ENCODE results near the gene PRELP.

PRELP gene

GRCh38 chr1:203534012-203534411, 58.4 kb downstream of the PRELP start:
- TF ChIP-seq ZNF8 (CRISPR knock-in tag; IDR thresholded peaks at IDR 0.05): no peak
- no peak for TF ChIP-seq POU6F1 (CRISPR knock-in tag; IDR thresholded peaks at IDR 0.05; ENCODE audit: borderline replicate concordance, low read depth)
- ATAC-seq: no peak

- TF ChIP-seq TCF4 (CRISPR knock-in tag; IDR thresholded peaks at IDR 0.05; ENCODE audit: borderline replicate concordance) (no peak), RARB (CRISPR knock-in tag; IDR thresholded peaks at IDR 0.05) (peak; percentile 90; the same call in 1 of the 2 replicates), POU6F1 (CRISPR knock-in tag; IDR thresholded peaks at IDR 0.05; ENCODE audit: borderline replicate concordance, low read depth) (peak; percentile 76; the same call in 1 of the 2 replicates), PATZ1 (CRISPR knock-in tag; IDR thresholded peaks at IDR 0.05; ENCODE audit: borderline replicate concordance) (peak; percentile 62; the same call in 1 of the 2 replicates), ZNF565 (CRISPR knock-in tag; conservative IDR thresholded peaks at IDR 0.05; ENCODE audit: low read depth) (no peak), ZC3H10 (CRISPR knock-in tag; IDR thresholded peaks at IDR 0.05) (peak; percentile 93), BACH2 (CRISPR knock-in tag; IDR thresholded peaks at IDR 0.05; ENCODE audit: borderline replicate concordance) (no peak), TOX (CRISPR knock-in tag; IDR thresholded peaks at IDR 0.05; ENCODE audit: borderline replicate concordance) (peak; percentile 97)
- ATAC-seq: peak; percentile 93
Observed at GRCh38 chr1:203534526-203534925, 58.9 kb downstream of the PRELP start.

- ATAC-seq: peak; percentile 32
- TF ChIP-seq ZFP3 (CRISPR knock-in tag; IDR thresholded peaks at IDR 0.05) (no peak), CSDC2 (CRISPR knock-in tag; IDR thresholded peaks at IDR 0.05) (no peak), ZNF565 (CRISPR knock-in tag; conservative IDR thresholded peaks at IDR 0.05; ENCODE audit: low read depth) (no peak), ESRRG (CRISPR knock-in tag; IDR thresholded peaks at IDR 0.05) (no peak), ZNF8 (CRISPR knock-in tag; IDR thresholded peaks at IDR 0.05) (no peak), POU6F1 (CRISPR knock-in tag; IDR thresholded peaks at IDR 0.05; ENCODE audit: borderline replicate concordance, low read depth) (no peak), CREB5 (CRISPR knock-in tag; IDR thresholded peaks at IDR 0.05; ENCODE audit: low read depth) (no peak), TSHZ2 (CRISPR knock-in tag; IDR thresholded peaks at IDR 0.05) (no peak), ZC3H10 (CRISPR knock-in tag; IDR thresholded peaks at IDR 0.05) (no peak), ZNF70 (CRISPR knock-in tag; IDR thresholded peaks at IDR 0.05) (no peak), ZFP30 (CRISPR knock-in tag; IDR thresholded peaks at IDR 0.05) (no peak), ISL1 (CRISPR knock-in tag; IDR thresholded peaks at IDR 0.05) (no peak; the same call in 1 of the 2 replicates), OSR1 (CRISPR knock-in tag; IDR thresholded peaks at IDR 0.05) (no peak), BACH2 (CRISPR knock-in tag; IDR thresholded peaks at IDR 0.05; ENCODE audit: borderline replicate concordance) (no peak), PPARA (CRISPR knock-in tag; IDR thresholded peaks at IDR 0.05; ENCODE audit: borderline replicate concordance) (no peak), GLIS3 (CRISPR knock-in tag; IDR thresholded peaks at IDR 0.05) (no peak), PATZ1 (CRISPR knock-in tag; IDR thresholded peaks at IDR 0.05; ENCODE audit: borderline replicate concordance) (no peak), ARNTL (CRISPR knock-in tag; IDR thresholded peaks at IDR 0.05; ENCODE audit: borderline replicate concordance, low read depth) (no peak), RARB (CRISPR knock-in tag; IDR thresholded peaks at IDR 0.05) (no peak)
Observed at GRCh38 chr1:203536575-203536974, 61.0 kb downstream of the PRELP start.

Measured in SK-N-SH treated with all-trans-retinoic acid at 6 μM for 48 hours (cell line).